Mucosa of stomach (tissue), 1 donor: ENCODE measurements around the gene ERC2.

Source experiments
- H3K27me3 ChIP-seq: one replicate; pipeline ENCODE4 v1.7.0; 2013; ENCODE audit warnings: mild to moderate bottlenecking, low read length; ENCODE audit not compliant: control insufficient read depth, insufficient read depth
- H3K36me3 ChIP-seq: one replicate; pipeline ENCODE4 v1.7.0; 2013; ENCODE audit warnings: low read length; ENCODE audit not compliant: control insufficient read depth, insufficient read depth
- H3K4me1 ChIP-seq: one replicate; pipeline ENCODE4 v1.7.0; 2013; ENCODE audit warnings: mild to moderate bottlenecking, low read length; ENCODE audit not compliant: control insufficient read depth, insufficient read depth
- H3K4me3 ChIP-seq: one replicate; pipeline ENCODE4 v1.7.0; 2013; ENCODE audit warnings: low read length
- H3K9ac ChIP-seq: one replicate; pipeline ENCODE4 v1.7.0; 2013; ENCODE audit warnings: mild to moderate bottlenecking, low read length, moderate library complexity
- H3K9me3 ChIP-seq: one replicate; pipeline ENCODE4 v1.7.0; 2013; ENCODE audit warnings: mild to moderate bottlenecking, low read length, moderate library complexity; ENCODE audit not compliant: control insufficient read depth
- donor health status: Pancreatic carcinoma.

Gene ERC2

DNA sequence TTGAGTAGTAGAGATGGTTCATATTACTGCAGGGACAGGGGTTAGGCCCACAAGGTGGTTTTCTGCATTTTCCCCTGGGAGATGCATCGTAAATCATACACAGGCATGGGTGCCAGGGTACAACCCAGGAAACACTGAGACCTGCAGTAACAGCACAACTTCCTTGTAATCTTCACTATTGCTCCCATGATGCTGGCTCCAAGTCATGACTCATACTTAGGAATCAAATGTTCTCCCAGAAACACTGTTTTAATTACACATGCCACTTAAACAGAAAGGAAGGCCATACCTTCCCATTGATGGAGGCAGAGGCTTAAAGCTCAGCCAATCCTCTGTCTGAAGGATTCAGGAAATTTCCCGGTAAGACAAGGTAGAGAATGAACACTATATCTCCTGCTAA is 106.5 kb downstream of the ERC2 start:
- Histone ChIP-seq H3K27me3 (peaks cover 4% of the 10 kb centered on the region), H3K9me3 (no peaks in the 10 kb centered on the region), H3K9ac (no peak overlapping the region), H3K36me3 (no peaks in the 10 kb centered on the region), H3K4me3 (no peak overlapping the region), H3K4me1 (peaks cover 8% of the 10 kb centered on the region)

GRCh38 chr3:56357266-56357665 is 111.0 kb downstream of the ERC2 start:
- H3K27me3 ChIP-seq, result peaks cover 4% of the 10 kb centered on the region
- no peaks in the 10 kb centered on the region for H3K36me3 ChIP-seq
- no peaks in the 10 kb centered on the region for H3K4me1 ChIP-seq
- no peak overlapping the region for H3K4me3 ChIP-seq
- no peak overlapping the region for H3K9ac ChIP-seq
- no peaks in the 10 kb centered on the region for H3K9me3 ChIP-seq

DNA sequence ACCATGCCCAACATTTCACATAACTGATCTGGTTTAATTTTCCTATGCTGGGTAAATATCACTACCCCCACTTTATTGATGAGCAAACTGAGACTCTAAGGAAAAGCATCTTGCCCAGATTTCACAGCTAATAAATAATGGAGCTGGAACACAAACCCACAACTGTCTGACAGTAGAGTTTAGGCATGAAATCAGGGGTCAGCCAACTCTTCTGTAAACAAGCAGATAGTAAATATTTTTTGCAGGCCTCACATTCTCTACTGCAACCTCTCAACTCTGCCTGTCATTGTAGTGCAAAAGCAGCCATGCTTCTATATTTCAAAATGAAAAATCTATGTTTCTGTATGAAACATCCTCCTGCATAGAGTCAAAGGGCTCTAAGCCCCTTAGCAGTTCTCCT is 111.5 kb downstream of the ERC2 start:
- no peak overlapping the region for H3K9ac ChIP-seq
- no peaks in the 10 kb centered on the region for H3K36me3 ChIP-seq
- no peak overlapping the region for H3K4me3 ChIP-seq
- no peaks in the 10 kb centered on the region for H3K9me3 ChIP-seq
- peaks cover 4% of the 10 kb centered on the region for H3K27me3 ChIP-seq
- H3K4me1 ChIP-seq, result no peaks in the 10 kb centered on the region

DNA sequence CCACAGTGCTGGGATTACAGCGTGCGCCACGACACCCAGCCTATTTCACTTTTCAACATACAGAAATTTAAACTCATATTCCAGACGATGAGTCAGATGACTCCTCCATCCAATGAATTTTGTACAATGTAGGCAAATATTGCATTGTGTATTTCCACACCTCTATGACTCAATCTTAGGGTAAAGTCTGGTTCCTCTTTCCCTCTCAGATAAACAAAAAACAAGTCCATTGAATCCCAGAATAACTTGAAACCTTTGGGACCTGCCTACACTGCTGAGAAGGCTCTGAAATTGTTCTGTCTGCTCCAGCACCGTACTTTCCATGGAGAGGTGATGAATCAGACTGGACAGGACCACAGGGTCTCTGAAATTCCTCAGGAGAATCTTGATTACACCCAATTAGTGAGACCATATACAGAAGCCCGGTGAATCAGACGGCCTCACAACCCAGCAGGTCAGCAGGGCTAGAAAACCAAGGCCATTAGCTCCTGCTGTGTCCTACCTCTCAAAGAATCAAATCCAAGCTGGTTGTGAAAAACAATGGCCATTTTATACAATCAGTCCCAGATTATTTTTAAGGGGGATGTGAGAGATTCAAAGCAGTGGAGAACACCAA is 112.6 kb downstream of the ERC2 start:
- no peaks in the 10 kb centered on the region for H3K36me3 ChIP-seq
- H3K4me1 ChIP-seq, result no peaks in the 10 kb centered on the region
- no peaks in the 10 kb centered on the region for H3K27me3 ChIP-seq
- no peaks in the 10 kb centered on the region for H3K9me3 ChIP-seq
- no peak overlapping the region for H3K4me3 ChIP-seq
- no peak overlapping the region for H3K9ac ChIP-seq

GRCh38 chr3:56351537-56351936 is 116.7 kb downstream of the ERC2 start:
- Histone ChIP-seq H3K9ac (no peak overlapping the region), H3K4me1 (no peaks in the 10 kb centered on the region), H3K36me3 (no peaks in the 10 kb centered on the region), H3K27me3 (no peaks in the 10 kb centered on the region), H3K9me3 (no peaks in the 10 kb centered on the region), H3K4me3 (no peak overlapping the region)

DNA sequence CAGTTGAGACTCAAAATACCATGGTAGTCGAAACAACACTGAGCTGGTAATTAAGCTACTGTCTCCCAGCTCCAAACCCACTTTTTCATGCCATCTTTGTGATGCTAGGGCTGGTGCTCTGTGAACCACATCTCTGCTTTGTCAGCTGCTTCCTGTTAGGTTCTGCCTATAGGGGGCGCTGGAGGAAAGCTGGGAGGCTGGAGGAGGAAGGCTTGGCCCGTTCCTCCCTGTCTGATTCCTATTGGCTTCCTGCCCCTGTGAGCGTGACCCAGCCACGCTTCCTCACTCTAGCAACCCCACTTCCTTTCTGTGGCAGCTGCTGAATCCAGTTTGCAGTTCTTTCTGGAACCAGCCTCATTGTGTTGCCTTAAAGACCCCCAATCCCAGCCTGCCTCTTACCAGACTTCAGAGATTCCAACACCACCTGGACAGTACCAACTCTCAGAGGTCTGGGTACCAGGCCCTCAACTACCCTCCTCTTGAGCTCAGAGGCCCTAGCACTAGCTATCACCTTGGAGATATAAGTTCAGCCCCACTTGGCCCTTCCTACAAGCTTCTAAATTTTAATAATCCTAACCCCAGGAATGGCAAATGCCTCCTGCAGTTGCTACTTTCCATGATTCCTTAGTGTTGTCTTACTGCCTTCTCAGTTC is 120.9 kb downstream of the ERC2 start:
- Histone ChIP-seq H3K36me3 (no peaks in the 10 kb centered on the region), H3K9me3 (no peaks in the 10 kb centered on the region), H3K9ac (no peak overlapping the region), H3K4me3 (no peak overlapping the region), H3K4me1 (no peaks in the 10 kb centered on the region), H3K27me3 (no peaks in the 10 kb centered on the region)

GRCh38 chr3:56342475-56342874 is 125.8 kb downstream of the ERC2 start:
- Histone ChIP-seq H3K9me3 (no peaks in the 10 kb centered on the region), H3K27me3 (no peaks in the 10 kb centered on the region), H3K9ac (no peak overlapping the region), H3K36me3 (no peaks in the 10 kb centered on the region), H3K4me1 (no peaks in the 10 kb centered on the region), H3K4me3 (no peak overlapping the region)

- Histone ChIP-seq H3K9me3 (no peaks in the 10 kb centered on the region), H3K4me3 (no peak overlapping the region), H3K9ac (no peak overlapping the region), H3K27me3 (no peaks in the 10 kb centered on the region), H3K36me3 (no peaks in the 10 kb centered on the region), H3K4me1 (no peaks in the 10 kb centered on the region)
Measured at GRCh38 chr3:56339671-56340070, 128.6 kb downstream of the ERC2 start.

GRCh38 chr3:56339244-56339643 is 129.0 kb downstream of the ERC2 start:
- Histone ChIP-seq H3K36me3 (no peaks in the 10 kb centered on the region), H3K9me3 (no peaks in the 10 kb centered on the region), H3K27me3 (no peaks in the 10 kb centered on the region), H3K4me3 (no peak overlapping the region), H3K9ac (no peak overlapping the region), H3K4me1 (no peaks in the 10 kb centered on the region)

- H3K9ac ChIP-seq, result no peak overlapping the region
- H3K4me1 ChIP-seq, result no peaks in the 10 kb centered on the region
- H3K36me3 ChIP-seq, result no peaks in the 10 kb centered on the region
- H3K27me3 ChIP-seq, result no peaks in the 10 kb centered on the region
- no peak overlapping the region for H3K4me3 ChIP-seq
- no peaks in the 10 kb centered on the region for H3K9me3 ChIP-seq
Measured at GRCh38 chr3:56336023-56336422, 132.2 kb downstream of the ERC2 start.

GRCh38 chr3:56324473-56324872 is 143.8 kb downstream of the ERC2 start:
- Histone ChIP-seq H3K9ac (no peak overlapping the region), H3K27me3 (no peaks in the 10 kb centered on the region), H3K4me3 (no peak overlapping the region), H3K36me3 (no peaks in the 10 kb centered on the region), H3K4me1 (no peaks in the 10 kb centered on the region), H3K9me3 (no peaks in the 10 kb centered on the region)

DNA sequence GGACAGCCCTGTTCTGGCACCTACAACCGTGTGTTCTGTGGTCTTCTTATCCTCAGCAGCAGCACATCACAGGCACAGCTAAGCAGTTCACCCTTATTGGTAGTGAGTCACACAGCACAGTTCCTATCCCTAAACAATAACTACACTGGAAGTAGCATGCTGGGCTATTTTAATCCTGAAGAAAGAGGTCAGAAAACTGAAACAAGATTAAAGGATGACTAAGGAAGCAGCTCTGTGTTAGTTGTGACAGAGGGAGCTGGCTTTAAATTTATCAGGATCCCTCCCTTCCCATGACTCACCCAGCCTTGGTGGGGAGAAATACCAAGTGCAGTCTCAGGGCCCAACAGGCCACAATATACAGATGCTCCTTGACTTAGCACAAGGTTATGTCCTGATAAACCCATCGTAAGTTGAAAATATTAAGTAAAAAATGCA is 144.3 kb downstream of the ERC2 start:
- Histone ChIP-seq H3K36me3 (no peaks in the 10 kb centered on the region), H3K4me1 (no peaks in the 10 kb centered on the region), H3K9me3 (no peaks in the 10 kb centered on the region), H3K4me3 (no peak overlapping the region), H3K9ac (no peak overlapping the region), H3K27me3 (no peaks in the 10 kb centered on the region)
